GM19468 (cell line): ENCODE data around the gene TMEM117.
"Not testable (repeated sequence)": the region's sequence is repeated elsewhere in the genome, so short reads cannot be mapped to it uniquely, and the experiment has no call there.

Experiments
- ATAC-seq: cut with Tn5 transposase; IDR thresholded peaks from one replicate; pipeline ENCODE4 v1.9.1; 2021; ENCODE audit warnings: mild to moderate bottlenecking, moderate library complexity, moderate number of reproducible peaks; ENCODE audit not compliant: unreplicated experiment; ENCODE audit errors: extremely low read depth

TMEM117 gene

DNA sequence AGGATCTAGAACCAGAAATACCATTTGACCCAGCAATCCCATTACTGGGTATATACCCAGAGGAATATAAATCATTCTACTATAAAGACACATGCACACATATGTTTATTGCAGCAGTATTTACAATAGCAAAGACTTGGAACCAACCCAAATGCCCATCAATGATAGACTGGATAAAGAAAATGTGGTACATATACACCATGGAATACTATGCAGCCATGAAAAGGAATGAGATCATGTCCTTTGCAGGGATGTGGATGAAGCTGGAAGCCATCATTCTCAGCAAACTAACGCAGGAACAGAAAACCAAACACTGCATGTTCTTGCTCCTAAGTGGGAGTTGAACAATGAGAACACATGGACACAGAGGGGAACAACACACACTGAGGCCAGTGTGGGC is 414.6 kb downstream of the TMEM117 start:
- ATAC-seq: not testable (repeated sequence)

- ATAC-seq: no peak
Measured at GRCh38 chr12:44253338-44253856, 417.5 kb downstream of the TMEM117 start.

- no peak for ATAC-seq
Measured at GRCh38 chr12:44258246-44258645, 422.4 kb downstream of the TMEM117 start.

DNA sequence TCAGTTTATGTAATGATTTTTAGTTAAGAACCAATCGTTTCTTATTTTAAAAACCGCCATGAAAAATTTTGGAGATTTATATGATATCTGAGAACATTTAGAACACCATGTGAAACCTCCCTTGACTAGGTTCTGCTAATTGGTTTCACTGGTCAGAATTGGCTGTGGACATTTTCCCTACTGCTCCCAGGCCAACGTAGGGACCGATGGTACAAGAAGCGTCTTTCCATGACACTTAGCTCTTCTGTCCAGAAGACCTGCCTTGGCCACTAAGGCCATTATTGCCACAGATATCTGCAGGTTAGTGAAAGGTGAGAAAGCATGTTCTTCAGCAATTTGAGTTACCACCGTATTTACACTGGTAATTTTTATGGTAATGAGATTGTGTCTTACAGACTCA is 424.0 kb downstream of the TMEM117 start:
- no peak for ATAC-seq

GRCh38 chr12:44260581-44260980 is 424.7 kb downstream of the TMEM117 start:
- no peak for ATAC-seq

DNA sequence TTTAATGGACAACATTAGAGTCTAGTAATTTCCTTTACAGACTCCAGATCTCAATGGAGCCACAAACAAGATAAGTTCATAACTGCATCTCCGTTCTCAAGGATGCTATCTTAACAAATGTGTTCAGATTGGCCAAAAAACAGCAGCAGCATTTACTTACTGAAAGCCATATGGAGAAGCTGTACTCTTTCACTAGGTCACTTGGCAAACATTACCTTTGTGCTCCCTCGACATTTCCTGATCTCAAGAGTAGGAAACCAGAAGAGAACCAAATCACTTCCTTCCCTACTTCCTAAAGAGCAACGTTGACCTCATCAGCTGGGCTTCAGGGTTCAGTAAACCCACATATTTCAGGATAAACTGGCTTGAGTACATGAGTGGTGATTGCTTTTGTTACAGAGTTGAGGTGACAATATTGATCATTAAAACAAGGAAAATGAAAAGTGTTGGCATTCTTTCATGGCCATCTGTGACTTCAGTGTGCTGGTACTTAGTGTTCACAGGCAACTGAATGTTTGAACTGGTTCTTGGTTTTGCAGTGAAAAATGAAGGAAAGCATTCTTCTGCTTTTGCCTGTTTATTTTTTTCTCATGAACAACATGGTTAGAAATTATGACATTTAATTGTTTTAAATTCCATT is 449.6 kb downstream of the TMEM117 start:
- no peak for ATAC-seq

DNA sequence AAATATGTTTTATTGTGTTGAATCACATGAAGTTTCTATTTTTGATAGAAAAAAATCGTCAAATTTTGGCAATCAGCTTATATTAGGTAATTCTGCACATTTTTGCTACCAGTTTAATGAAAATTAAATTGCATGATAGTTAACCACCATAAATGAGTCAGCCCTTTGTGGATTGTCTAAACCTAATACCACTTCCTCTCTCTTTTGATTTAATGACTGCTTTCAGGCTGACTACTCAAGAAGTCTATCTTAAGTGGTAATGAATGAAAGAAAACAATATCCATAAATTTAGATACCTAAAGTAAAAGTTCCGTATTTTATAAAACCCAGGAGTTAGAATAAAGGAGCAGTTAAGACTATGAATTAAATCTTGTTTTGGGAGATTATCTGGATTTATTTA is 450.5 kb downstream of the TMEM117 start:
- no peak for ATAC-seq

- ATAC-seq: no peak
Measured at GRCh38 chr12:44286821-44287505, 451.1 kb downstream of the TMEM117 start.

GRCh38 chr12:44287545-44287944 is 451.7 kb downstream of the TMEM117 start:
- ATAC-seq: no peak

DNA sequence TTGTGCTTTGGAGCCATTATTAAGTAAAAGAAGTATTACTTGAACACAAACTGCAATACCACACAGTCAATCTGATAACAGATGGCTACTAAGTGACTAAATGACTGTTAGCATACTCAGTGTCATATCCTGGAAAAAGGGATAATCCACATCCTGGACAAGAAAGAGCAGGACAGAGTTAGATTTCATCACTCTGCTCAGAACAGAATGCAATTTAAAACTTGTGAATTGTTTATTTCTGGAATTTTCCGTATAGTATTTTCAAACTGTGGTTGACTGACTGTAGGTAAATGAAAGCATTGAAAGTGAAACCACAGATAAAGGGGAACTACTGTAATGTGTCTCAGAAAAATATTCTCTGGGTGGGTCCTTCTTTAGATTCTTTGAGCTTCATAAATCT is 458.8 kb downstream of the TMEM117 start:
- ATAC-seq: peak; percentile 94

DNA sequence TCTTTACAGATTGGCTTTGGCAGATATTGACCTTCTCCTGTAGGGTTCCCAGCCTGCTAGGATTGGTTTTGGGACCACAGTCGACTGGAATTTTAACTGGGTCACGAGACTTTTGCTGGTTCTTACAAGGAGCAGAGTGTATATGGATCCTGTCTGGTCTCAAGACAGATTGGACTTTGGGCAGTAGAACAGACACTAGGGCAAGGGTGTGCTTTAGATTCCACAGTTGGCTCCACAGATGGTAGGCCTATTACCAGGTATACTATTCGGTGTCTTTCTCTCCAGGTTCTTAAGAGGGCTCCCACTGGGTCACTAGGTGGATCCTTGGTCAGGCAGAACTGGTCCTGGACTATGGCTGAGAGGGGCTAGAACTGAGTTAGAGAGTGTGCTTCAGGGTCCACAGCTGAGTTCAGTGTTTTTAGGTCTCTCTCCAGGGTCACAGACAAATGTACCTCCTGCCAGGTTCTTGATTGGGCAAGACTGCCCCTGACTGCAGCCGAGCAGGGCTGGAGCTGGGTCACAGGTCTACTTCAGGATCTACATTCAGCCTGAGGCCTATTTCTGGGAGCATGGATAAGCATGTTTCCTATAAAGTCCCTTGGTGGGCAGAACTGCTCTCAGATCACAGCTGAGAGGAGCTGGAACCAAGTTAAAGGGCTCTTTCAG is 460.2 kb downstream of the TMEM117 start:
- ATAC-seq: no peak

DNA sequence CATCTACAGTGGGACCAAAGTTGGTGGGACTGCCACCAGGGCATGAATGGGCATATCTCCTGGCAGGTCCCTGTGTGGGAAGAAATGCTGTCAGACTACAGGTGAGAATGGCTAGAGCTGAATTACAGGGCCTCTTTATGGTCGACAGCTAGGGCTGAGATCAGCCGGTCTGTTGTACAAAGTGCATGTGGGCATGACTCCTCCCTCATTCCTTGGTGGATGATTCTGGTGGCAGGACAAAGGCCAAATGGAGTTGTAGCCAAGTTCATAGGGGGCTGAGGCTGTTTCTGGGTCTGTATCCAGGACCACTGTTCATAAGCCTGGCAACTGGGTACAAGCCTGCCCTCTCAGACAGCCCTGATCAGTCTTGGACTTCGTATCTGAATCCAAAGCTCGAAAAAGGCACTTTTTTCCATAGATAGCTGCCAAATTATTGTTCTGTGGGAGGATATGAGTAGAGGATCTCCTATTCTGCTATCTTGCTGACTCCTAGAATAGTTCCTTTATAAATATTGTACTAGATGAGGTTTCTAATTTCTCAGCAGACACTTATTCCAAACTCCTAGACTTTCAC is 460.8 kb downstream of the TMEM117 start:
- no peak for ATAC-seq

- ATAC-seq: no peak
Measured at GRCh38 chr12:44299524-44299923, 463.6 kb downstream of the TMEM117 start.

DNA sequence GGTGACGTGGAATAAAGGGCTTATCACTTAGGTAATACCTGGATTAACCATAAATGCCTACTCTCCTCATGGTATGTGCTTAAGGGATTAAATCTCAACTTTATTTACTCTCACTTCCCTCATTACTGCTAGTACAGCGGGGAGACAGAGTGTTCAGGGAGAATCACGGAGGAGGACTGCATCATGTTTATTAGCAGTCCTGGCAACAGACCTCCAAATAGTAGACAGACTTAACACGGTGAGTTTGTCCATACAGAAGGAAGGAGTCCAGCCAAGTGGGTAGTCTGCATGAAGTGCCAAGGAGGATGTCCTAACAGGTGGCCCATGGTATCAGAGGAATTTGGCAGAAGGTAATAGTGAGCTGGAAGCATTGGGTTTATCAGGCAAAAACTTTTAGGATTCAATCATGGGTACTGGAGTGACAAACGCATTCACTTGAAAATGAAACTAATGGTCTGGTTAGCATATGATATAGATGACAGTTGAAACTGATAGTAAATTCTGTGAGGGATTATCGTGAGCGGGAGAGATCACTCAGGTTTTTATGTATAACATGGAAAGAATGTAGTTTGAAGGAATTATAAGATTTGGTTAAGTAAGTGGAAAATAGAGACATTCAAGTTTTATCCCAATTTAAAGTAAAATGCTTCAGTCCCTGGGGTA is 471.8 kb downstream of the TMEM117 start:
- no peak for ATAC-seq

DNA sequence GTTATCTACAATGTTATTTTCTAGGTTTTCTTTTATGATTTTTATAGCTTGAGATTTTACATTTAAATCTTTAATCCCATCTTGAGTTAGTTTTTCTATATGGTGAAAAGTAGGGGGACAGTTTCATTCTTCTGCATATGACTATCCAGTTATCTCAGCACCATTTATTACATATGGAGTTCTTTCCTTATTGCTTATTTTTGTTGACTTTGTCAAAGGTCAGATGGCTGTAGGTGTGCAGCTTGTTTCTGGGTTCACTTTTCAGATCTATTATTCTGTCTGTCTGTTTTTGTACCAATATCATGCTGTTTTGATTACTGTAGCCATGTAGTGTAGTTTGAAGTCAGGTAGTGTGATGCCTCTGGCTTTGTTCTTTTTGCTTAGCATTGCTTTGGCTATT is 477.3 kb downstream of the TMEM117 start:
- no peak for ATAC-seq

GRCh38 chr12:44314007-44314500 is 478.2 kb downstream of the TMEM117 start:
- no peak for ATAC-seq

GRCh38 chr12:44317651-44318126 is 481.8 kb downstream of the TMEM117 start:
- no peak for ATAC-seq

DNA sequence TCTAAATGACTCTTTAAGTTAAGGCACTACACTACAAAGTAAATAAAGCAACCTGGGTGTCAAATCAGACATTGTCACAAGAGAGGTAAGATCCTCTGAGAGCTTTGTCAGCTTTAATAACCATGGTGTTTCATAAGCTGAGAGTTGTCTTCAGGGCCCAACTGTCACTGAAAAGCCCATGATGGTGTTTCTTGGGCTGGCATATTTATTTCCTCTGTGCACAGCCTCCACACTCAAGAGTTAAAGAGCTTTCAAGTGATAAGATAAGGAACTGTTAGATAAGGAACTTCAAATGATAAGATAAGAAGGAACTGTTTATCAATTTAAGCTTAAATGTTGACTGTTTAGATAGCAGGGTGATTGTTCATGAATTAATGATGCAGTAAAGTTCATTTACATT is 495.4 kb downstream of the TMEM117 start:
- no peak for ATAC-seq

GRCh38 chr12:44334347-44334746 is 498.5 kb downstream of the TMEM117 start:
- no peak for ATAC-seq

DNA sequence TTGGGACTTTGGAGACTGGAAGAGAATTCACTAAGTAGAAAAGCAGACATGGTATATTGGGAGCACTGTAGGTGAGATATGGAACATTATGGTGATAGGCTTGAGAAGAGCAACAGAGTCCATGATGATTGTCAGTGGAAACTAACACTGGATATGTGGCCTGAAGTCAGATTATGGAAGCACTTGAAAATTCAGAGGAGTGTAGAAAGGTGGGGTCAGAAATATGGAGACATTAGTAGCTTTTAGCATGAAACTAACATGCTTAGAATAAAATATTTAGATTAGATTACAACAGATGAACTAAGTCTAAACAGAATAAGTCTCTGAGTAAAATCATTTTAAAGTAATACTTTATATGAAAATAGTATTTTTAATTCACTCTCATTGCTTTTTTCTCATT is 499.1 kb downstream of the TMEM117 start:
- ATAC-seq: no peak
